GM23248 (cell line): ENCODE data around the gene LCN6.

Experiments used
- EZH2 ChIP-seq: fragments of 200-600 bp; sonication (generic); IDR thresholded peaks from 2 replicates; pipeline ENCODE4 v1.6.1; 2018; ENCODE audit warnings: antibody characterized with exemption, mild to moderate bottlenecking; ENCODE audit not compliant: insufficient read depth, poor library complexity, severe bottlenecking
- EZH2phosphoT487 ChIP-seq: fragments of 200-600 bp; sonication (generic); IDR thresholded peaks from 2 replicates; pipeline ENCODE4 v1.6.1; 2018; ENCODE audit warnings: antibody characterized with exemption, moderate library complexity, mild to moderate bottlenecking, low read depth; ENCODE audit not compliant: insufficient read depth

DNA sequence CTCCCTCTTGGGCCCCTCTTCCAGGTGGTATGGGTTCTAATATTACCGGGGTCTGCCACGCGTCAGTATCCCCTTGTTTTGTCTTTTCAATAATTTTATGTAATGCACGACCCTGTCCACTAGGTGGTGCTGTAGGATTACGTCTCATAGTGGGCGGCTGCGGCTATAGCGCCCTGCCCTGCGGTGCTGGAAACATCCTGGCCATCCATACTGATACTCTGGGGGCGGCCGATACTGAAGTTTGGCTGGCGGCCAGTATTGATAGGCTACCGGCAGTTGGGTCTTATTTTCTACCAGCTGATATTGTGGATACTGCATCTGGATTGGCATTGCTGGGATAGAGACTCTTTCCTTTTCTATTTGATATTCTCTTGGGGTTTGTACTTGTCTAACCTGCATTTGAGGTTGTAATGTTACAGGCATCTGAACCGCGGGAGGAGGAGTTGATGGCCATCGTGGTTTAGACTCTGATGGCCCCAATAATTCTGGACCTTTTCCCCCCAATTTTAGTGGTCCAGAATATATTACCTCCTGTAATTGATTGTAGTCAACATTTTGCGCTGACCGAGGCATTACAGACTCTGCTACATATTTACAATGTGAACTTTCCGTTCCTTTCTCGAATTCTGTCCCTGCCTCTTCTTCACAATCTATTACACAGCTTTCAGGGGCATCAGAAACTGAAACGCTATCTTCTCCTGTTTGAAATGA, 39.5 kb upstream of the LCN6 start:
- TF ChIP-seq EZH2, result no peak
- TF ChIP-seq EZH2phosphoT487, result no peak
